PC-9 (cell line): ENCODE results near the gene PSMG2. TPM values are rescaled to one million over a fixed set of nuclear protein-coding genes. Genes with fewer than 3 reads are reported as not detected.

Experiments
- BruUV-seq: library from RNA; stranded (reverse); fragments of 400-500 nt; replicated peaks from 2 replicates; lab custom pipeline; 2021; lab: Mats Ljungman, UMichigan
- CTCF ChIA-PET: fragments of 300-600 bp; sonication (Branson Sonifier 250); formaldehyde crosslinking; loops from one replicate; lab custom pipeline; 2022; ENCODE audit warnings: antibody characterized with exemption; lab: Charles Lee
- POLR2A ChIA-PET: fragments of 300-600 bp; sonication (Branson Sonifier 250); formaldehyde crosslinking; loops from one replicate; lab custom pipeline; 2022; ENCODE audit warnings: antibody characterized with exemption; ENCODE audit not compliant: unreplicated experiment; lab: Charles Lee
- DNase-seq, 2 experiments: peaks; one replicate each; pipeline versions ENCODE4 v3.0.0 to v3.0.0-alpha.2; 2015 to 2022; ENCODE audit warnings: mixed read lengths in 1 of 2
- H2AFZ ChIP-seq: fragments of 200-600 bp; sonication (generic); 2 replicates; pipeline ENCODE4 v1.8.1; 2017; ENCODE audit warnings: antibody characterized with exemption
- H3F3A ChIP-seq: fragments of 200-600 bp; sonication (generic); 2 replicates; pipeline ENCODE4 v1.8.1; 2017; ENCODE audit warnings: antibody characterized with exemption, mild to moderate bottlenecking, low read depth; ENCODE audit not compliant: insufficient read depth
- H3K27ac ChIP-seq: fragments of 200-600 bp; sonication (generic); 2 replicates; pipeline ENCODE4 v1.6.1; 2016; ENCODE audit warnings: mixed run types
- H3K27me3 ChIP-seq: fragments of 200-600 bp; sonication (generic); 2 replicates; pipeline ENCODE4 v1.6.1; 2016; ENCODE audit warnings: low read depth, mixed run types; ENCODE audit not compliant: insufficient read depth
- H3K36me3 ChIP-seq: fragments of 200-600 bp; sonication (generic); 2 replicates; pipeline ENCODE4 v1.6.1; 2016; ENCODE audit warnings: low read depth, mixed run types
- H3K4me1 ChIP-seq: fragments of 200-600 bp; sonication (generic); replicated peaks from 2 replicates; pipeline ENCODE4 v1.6.1; 2016; ENCODE audit warnings: mixed run types; ENCODE audit not compliant: insufficient read depth
- H3K4me2 ChIP-seq: fragments of 200-600 bp; sonication (generic); 2 replicates; pipeline ENCODE4 v1.6.1; 2017; ENCODE audit warnings: mixed run types
- H3K4me3 ChIP-seq: fragments of 200-600 bp; sonication (generic); 2 replicates; pipeline ENCODE4 v1.6.1; 2016; ENCODE audit warnings: mixed run types
- H3K79me2 ChIP-seq: fragments of 200-600 bp; sonication (generic); 2 replicates; pipeline ENCODE4 v1.6.1; 2017; ENCODE audit warnings: low read depth, mixed run types
- H3K9me2 ChIP-seq: fragments of 200-600 bp; sonication (generic); 2 replicates; pipeline ENCODE4 v1.8.1; 2017; ENCODE audit warnings: mild to moderate bottlenecking; ENCODE audit not compliant: insufficient read depth
- H3K9me3 ChIP-seq: fragments of 200-600 bp; sonication (generic); 2 replicates; pipeline ENCODE4 v1.8.1; 2016; ENCODE audit warnings: low read depth; ENCODE audit not compliant: insufficient read depth
- H4K20me1 ChIP-seq: fragments of 200-600 bp; sonication (generic); 2 replicates; pipeline ENCODE4 v1.8.1; 2017; ENCODE audit not compliant: insufficient read depth
- CTCF ChIP-seq: fragments of 200-600 bp; sonication (generic); conservative IDR thresholded peaks from 2 replicates; pipeline ENCODE4 v1.6.1; 2017; ENCODE audit warnings: mixed run types, antibody characterized with exemption, mild to moderate bottlenecking, moderate library complexity
- EZH2 ChIP-seq: fragments of 200-600 bp; sonication (generic); IDR thresholded peaks from 2 replicates; pipeline ENCODE4 v1.8.0; 2017; ENCODE audit warnings: antibody characterized with exemption, low read depth
- intact Hi-C: fragments of 100-400 bp; cut with micrococcal nuclease; formaldehyde crosslinking; loops from one replicate; pipeline ENCODE4 v1.10.0; 2022; ENCODE audit not compliant: unreplicated experiment
- total RNA-seq: library from RNA; stranded (reverse); gene quantifications from 2 replicates; pipeline ENCODE4 v1.2.3, GENCODE V29; 2021

The PSMG2 gene
- total RNA-seq, 1 experiment from 2014 or later, result 123 TPM

- ChIA-PET POLR2A (no interaction called here), CTCF (no interaction called here)
- BruUV-seq, result no TSS peak
- H3K4me2 ChIP-seq, result peak overlapping the region; percentile 83
- intact Hi-C loops, result loop anchor here (2.0 to 5.0 kb wide), 3 partner anchors 50 to 280 kb away; partner anchors contain the start of gene AFG3L2
- peaks cover 37% of the 10 kb centered on the region for H3K79me2 ChIP-seq
- peak overlapping the region; percentile 82 for H2AFZ ChIP-seq
- H3K4me3 ChIP-seq, result peak overlapping the region; percentile 86
- H3K9me2 ChIP-seq, result no peaks in the 10 kb centered on the region
- no peaks in the 10 kb centered on the region for H3K36me3 ChIP-seq
- no peaks in the 10 kb centered on the region for H3K27me3 ChIP-seq
- no peak overlapping the region for H3K27ac ChIP-seq
- peaks cover 22% of the 10 kb centered on the region; the same call in 1 of the 2 replicates for H3F3A ChIP-seq
- TF ChIP-seq EZH2 (no peak), CTCF (no peak)
- DNase-seq, result peak in 1 of 2 experiments; percentile 22
- 0 out of 2 replicates have a peak, but pooled peaks cover 8% of the 10 kb centered on the region for H4K20me1 ChIP-seq
- H3K9me3 ChIP-seq, result no peaks in the 10 kb centered on the region
- peaks cover 29% of the 10 kb centered on the region for H3K4me1 ChIP-seq
These were observed 45.7 kb upstream of the PSMG2 start for GRCh38 chr18:12656938-12657683.

GRCh38 chr18:12657684-12658425 is 45.0 kb upstream of the PSMG2 start, which contains the start of gene SPIRE1:
TSS of gene SPIRE1 (minus strand) at chr18:12658107. CDS start at chr18:12657866, 241 bp downstream.
- peak within 1 kb of the TSS; percentile 86 for H3K4me3 ChIP-seq
- peaks cover 22% of the 10 kb centered on the region; the same call in 1 of the 2 replicates for H3F3A ChIP-seq
- no peaks in the 10 kb centered on the region for H3K27me3 ChIP-seq
- peaks cover 32% of the 10 kb centered on the region for H3K79me2 ChIP-seq
- CTCF ChIA-PET, result interaction anchor here (0.6 kb wide), 1 partner anchor 130 kb away, joined by 6 read pairs; no protein-coding TSS in a partner anchor
- DNase-seq, result peak in 1 of 2 experiments; percentile 79
- no TSS peak for BruUV-seq
- peaks cover 29% of the 10 kb centered on the region for H3K4me1 ChIP-seq
- POLR2A ChIA-PET, result interaction anchor here (0.7 kb wide), 1 partner anchor 181 kb away, joined by 3 read pairs; no protein-coding TSS in a partner anchor
- H4K20me1 ChIP-seq, result 0 out of 2 replicates have a peak, but pooled peaks cover under 1% of the 10 kb centered on the region
- no peaks in the 10 kb centered on the region for H3K9me2 ChIP-seq
- H2AFZ ChIP-seq, result peak within 1 kb of the TSS; percentile 82
- peak within 1 kb of the TSS; percentile 83 for H3K4me2 ChIP-seq
- H3K27ac ChIP-seq, result no peak within 1 kb of the TSS
- TF ChIP-seq EZH2 (no peak), CTCF (no peak)
- no peaks in the 10 kb centered on the region for H3K36me3 ChIP-seq
- no peaks in the 10 kb centered on the region for H3K9me3 ChIP-seq
- intact Hi-C loops, result loop anchor here (2.0 to 5.0 kb wide), 4 partner anchors 51 to 565 kb away; partner anchors contain the start of genes AFG3L2 and ANKRD62
